K562 treated with DMSO at 1 percent for 12 hours (cell line): ENCODE measurements around the gene SHISA6. TPM values are rescaled to one million over a fixed set of nuclear protein-coding genes. Genes with fewer than 3 reads are reported as not detected.

ENCODE experiments used
- total RNA-seq: library from RNA; unstranded; fragments of 300-600 nt; gene quantifications from 2 replicates; pipeline ENCODE4 v1.2.3, GENCODE V29; 2022; ENCODE audit not compliant: insufficient read depth

The SHISA6 gene
- total RNA-seq: not detected in 2 replicates

DNA sequence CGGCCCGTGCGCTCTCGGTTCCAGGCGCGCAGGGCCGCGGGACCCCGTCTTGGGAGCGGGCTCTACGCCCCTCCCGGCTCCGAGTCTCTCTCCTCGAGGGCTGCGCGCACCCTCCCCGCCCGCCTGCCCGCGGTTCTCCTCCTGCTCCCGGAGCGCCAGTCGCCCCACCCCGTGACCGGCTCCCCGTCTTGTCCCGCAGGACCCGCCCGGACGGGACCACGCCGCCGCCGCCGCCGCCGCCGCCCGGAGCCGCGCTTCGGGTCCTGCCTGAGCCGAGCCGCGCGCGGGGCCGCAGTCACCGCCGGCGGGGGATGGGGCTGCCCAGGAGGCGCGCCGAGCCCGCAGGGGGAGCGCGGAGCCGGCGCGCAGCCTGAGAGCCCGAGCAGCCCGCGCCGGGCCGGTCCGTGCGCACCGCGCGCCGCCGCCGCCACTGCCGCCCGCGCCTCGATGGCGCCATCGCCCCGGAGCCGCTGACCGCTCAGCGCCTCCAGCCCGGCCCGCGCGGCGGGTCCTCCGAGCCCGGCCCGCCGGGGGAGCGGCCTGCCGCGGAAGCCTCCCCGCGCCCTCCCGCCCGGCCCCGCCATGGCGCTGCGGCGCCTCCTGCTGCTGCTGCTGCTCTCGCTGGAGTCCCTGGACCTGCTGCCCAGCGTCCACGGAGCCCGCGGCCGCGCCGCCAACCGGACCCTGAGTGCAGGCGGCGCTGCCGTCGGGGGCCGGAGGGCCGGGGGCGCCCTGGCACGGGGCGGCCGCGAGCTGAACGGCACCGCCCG, at the start of gene SHISA6:
Gene SHISA6, plus strand, starts transcription at position 373 of the 770 bp plus-strand sequence.

GRCh38 chr17:11598274-11599221, 357.5 kb downstream of the SHISA6 start, which contains the start of gene DNAH9:
DNAH9 (plus strand) TSS chr17:11598470; CDS start chr17:11598499, 29 bp downstream.

